HPDE6-E6E7 (cell line): ENCODE measurements around the gene SNX27.
A peak's percentile ranks its signal among the peaks of the same experiment; 100 is the strongest.
"Not testable (repeated sequence)": the region's sequence is repeated elsewhere in the genome, so short reads cannot be mapped to it uniquely, and the experiment has no call there.

Experiments used
- DNase-seq: peaks from one replicate; pipeline ENCODE4 v3.0.0; 2011; ENCODE audit warnings: missing footprints; ENCODE audit errors: extremely low spot score

Gene SNX27

DNA sequence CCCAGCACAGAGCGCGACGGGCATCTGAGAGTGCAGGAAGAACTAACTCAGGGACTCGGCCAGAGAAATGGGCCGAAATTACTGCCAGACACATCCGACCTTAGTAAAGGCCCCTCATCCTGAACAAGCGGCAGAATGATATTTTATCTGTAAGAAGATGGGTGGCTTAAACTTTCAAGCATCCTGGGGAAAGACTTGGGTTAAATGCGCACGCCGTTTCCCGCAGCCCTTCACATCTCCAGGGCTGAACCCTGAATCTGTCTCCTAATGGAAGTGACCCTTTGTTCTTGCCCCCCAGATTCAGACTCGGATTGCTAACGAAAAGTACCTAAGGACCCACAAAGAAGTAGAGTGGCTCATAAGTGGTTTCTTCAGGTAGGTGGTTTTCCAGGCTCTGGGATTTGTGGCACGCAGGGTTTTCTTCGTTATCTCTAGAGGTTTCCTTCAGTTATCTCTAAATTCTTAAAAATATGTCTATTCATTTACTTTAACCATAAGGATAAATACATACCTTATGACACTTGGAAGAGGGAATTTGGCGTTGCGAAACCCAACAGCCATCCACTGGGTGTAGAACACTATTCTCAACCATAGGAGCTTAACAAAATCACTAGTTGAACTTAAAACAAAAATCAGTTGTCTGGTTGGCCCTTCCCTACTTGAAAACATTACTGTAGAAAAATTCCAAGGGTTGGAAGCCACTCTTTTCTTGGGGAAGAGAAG, 110.1 kb downstream of the SNX27 start:
- no peak for DNase-seq

GRCh38 chr1:151723726-151724370, 112.0 kb downstream of the SNX27 start:
- no peak for DNase-seq

DNA sequence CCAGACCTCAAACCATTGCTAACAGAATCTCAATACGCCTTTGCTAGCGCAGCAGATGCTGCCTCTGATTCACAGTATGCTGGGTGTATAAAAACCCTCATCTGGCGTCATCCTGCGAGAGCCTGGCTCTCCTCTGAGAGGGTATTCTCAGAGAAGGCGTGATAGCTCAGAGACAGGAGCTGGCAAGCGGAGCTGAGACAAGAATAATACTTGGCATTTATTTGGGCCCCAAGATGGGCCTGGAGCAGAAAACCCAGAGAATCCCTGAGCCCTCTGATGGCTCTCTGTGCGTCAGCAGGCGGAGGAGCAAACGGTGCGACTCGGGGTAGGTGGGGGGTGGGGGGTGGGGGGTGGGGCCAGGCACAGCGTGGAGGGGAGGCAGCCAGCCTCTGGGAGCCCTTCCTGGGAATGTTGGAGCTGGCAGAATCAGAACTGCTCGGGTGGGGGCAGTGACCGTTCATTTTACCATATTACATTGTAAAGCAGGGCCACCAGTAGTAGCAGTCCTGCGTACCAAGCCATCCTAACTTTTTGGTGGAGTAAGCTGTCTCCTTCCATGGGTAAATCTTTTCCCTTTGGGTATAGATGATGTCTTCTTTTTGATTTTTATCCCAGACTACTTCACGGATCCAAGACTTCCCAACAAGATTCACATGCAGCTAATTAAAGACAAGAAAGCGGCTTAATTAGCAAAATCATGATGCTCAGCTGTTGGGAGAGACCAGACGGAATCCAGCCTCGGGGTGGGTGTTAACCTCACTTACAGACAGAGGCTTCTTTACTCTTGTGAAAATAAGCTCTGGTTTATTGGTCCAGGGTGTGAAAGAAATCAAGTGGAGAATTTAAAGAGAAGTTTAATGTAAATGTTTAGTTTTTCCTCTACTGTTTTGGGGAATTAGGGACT, 116.6 kb downstream of the SNX27 start:
- no peak for DNase-seq

- DNase-seq: no peak
Measured at GRCh38 chr1:151729157-151729965, 117.5 kb downstream of the SNX27 start.

GRCh38 chr1:151729966-151730291, 118.1 kb downstream of the SNX27 start:
- no peak for DNase-seq

- DNase-seq: no peak
Measured at GRCh38 chr1:151733126-151733525, 121.3 kb downstream of the SNX27 start.

DNA sequence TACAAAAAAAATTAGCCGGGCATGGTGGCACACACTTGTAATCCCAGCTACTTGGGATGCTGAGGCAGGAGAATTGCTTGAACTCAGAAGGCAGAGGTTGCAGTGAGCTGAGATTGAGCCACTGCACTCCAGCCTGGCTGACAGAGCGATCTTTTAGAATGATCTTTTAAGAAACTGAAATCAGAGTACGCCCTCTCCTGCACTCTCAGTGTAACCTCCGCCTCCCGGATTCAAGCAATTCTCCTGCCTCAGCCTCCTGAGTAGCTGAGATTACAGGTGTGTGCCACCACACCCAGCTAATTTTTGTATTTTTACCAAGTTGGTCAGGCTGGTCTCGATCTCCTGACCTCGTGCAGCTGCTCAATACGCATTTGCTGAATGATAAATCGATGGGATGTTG, 122.1 kb downstream of the SNX27 start:
- not testable (repeated sequence) for DNase-seq

GRCh38 chr1:151737026-151737425, 125.2 kb downstream of the SNX27 start:
- DNase-seq: no peak

DNA sequence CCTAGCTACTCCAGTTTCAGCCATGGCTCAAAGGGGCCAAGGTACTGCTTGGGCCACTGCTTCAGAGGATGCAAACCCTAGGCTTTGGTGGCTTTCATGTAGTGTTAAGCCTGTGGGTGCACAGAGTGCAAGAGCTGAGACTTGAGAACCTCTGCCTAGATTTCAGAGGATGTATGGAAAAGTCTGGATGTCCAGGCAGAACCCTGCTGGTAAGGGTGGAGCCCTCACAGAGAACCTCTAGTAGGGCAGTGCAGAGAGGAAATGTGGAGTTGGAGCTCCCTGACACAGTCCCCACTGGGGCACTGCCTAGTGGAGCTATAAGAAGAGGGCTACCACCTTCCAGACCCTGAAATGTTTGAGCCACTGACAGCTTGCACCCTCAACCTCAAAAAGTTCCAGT, 125.6 kb downstream of the SNX27 start:
- no peak for DNase-seq

GRCh38 chr1:151739590-151740355, 127.9 kb downstream of the SNX27 start:
- peak; percentile 89 for DNase-seq

DNA sequence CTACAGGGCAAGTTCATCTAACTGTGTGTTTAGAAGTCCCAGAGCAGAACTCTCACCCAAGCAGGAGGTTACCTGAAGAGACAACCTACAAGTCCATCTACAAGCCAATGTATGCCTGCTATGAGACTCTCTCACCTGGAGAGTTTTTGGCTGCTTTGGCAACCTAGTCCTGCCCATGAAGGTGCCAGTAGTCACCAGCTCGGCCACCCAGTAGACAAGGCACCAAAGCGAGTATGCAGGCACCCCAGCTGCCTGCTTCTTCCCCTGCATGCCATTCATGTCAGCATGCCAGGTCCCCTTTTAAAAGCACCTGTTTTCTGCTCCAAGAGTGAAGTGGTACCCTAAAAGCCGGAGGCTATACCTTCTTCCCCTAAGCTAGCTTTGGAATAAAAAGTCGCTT, 129.7 kb downstream of the SNX27 start:
- no peak for DNase-seq
